ENCODE measurements around the gene RCAN3. TPM values are rescaled to one million over a fixed set of nuclear protein-coding genes. Genes with fewer than 3 reads are reported as not detected.
"Not testable (repeated sequence)": the region's sequence is repeated elsewhere in the genome, so short reads cannot be mapped to it uniquely, and the experiment has no call there.

Gene RCAN3
- total RNA-seq, 1 donor from 2014 or later = 24.9 TPM

DNA sequence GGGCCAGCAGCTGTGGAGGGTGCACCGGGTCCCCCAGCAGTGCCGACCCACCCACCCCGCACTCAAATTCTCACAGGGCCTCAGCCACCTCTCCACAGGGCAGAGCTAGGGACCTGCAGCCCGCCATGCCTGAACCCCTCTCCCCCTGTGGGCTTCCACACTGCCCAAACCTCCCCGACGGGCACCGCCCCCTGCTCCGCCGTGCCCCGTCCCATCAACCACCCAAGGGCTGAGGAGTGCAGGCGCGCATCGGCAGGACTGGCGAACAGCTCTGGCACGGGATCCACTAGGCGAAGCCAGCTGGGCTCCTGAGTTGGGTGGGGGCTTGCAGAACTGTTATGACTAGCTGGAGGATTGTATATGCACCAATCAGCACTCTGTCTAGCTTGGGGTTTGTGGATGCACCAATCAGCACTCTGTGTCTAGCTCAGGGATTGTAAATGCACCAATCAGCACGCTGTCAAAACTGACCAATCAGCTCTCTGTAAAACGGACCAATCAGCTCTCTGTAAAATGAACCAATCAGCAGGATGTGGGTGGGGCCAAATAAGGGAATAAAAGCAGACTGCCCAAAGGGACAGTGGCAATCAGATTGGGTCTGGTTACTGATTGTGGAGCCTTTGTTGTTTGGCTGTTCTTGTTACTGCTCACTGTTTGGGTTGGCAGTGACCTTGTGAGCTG lies 12.4 kb upstream of the RCAN3 start:
- Mint-ChIP-seq H3K36me3 (ENCODE audit: low read depth, unreplicated experiment) (no peaks in the 10 kb centered on the region), H3K27ac (ENCODE audit: unreplicated experiment) (no peak overlapping the region), H3K4me3 (ENCODE audit: unreplicated experiment) (no peak overlapping the region), H3K27me3 (ENCODE audit: unreplicated experiment) (no peaks in the 10 kb centered on the region), H3K9me3 (ENCODE audit: unreplicated experiment) (no peaks in the 10 kb centered on the region), H3K4me1 (ENCODE audit: unreplicated experiment) (peaks cover 10% of the 10 kb centered on the region)
- TF ChIP-seq, protein P1, sequence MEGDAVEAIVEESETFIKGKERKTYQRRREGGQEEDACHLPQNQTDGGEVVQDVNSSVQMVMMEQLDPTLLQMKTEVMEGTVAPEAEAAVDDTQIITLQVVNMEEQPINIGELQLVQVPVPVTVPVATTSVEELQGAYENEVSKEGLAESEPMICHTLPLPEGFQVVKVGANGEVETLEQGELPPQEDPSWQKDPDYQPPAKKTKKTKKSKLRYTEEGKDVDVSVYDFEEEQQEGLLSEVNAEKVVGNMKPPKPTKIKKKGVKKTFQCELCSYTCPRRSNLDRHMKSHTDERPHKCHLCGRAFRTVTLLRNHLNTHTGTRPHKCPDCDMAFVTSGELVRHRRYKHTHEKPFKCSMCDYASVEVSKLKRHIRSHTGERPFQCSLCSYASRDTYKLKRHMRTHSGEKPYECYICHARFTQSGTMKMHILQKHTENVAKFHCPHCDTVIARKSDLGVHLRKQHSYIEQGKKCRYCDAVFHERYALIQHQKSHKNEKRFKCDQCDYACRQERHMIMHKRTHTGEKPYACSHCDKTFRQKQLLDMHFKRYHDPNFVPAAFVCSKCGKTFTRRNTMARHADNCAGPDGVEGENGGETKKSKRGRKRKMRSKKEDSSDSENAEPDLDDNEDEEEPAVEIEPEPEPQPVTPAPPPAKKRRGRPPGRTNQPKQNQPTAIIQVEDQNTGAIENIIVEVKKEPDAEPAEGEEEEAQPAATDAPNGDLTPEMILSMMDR (IDR thresholded peaks at IDR 0.05; ENCODE audit: unreplicated experiment) = no peak
- no peak for DNase-seq (ENCODE audit: low spot score)

- TF ChIP-seq, protein P1 (IDR thresholded peaks at IDR 0.05; ENCODE audit: unreplicated experiment) = no peak
- H3K27ac Mint-ChIP-seq (ENCODE audit: unreplicated experiment) = no peak overlapping the region
- H3K4me3 Mint-ChIP-seq (ENCODE audit: unreplicated experiment) = no peak overlapping the region
- H3K9me3 Mint-ChIP-seq (ENCODE audit: unreplicated experiment) = no peaks in the 10 kb centered on the region
- H3K36me3 Mint-ChIP-seq (ENCODE audit: low read depth, unreplicated experiment) = no peaks in the 10 kb centered on the region
- peaks cover 4% of the 10 kb centered on the region for H3K4me1 Mint-ChIP-seq (ENCODE audit: unreplicated experiment)
- no peaks in the 10 kb centered on the region for H3K27me3 Mint-ChIP-seq (ENCODE audit: unreplicated experiment)
- DNase-seq (ENCODE audit: low spot score) = no peak
Observed at GRCh38 chr1:24491577-24492360, 10.9 kb upstream of the RCAN3 start.

GRCh38 chr1:24492935-24493334 lies 9.7 kb upstream of the RCAN3 start:
- not testable (repeated sequence) for H3K27me3 Mint-ChIP-seq (ENCODE audit: unreplicated experiment); H3K36me3 Mint-ChIP-seq (ENCODE audit: low read depth, unreplicated experiment); H3K4me1 Mint-ChIP-seq (ENCODE audit: unreplicated experiment)

GRCh38 chr1:24493785-24494184 lies 8.9 kb upstream of the RCAN3 start:
- no peak overlapping the region for H3K27ac Mint-ChIP-seq (ENCODE audit: unreplicated experiment)
- no peak overlapping the region for H3K4me3 Mint-ChIP-seq (ENCODE audit: unreplicated experiment)
- H3K4me1 Mint-ChIP-seq (ENCODE audit: unreplicated experiment) = no peaks in the 10 kb centered on the region
- DNase-seq (ENCODE audit: low spot score) = no peak
- TF ChIP-seq, protein P1 (IDR thresholded peaks at IDR 0.05; ENCODE audit: unreplicated experiment) = no peak
- H3K27me3 Mint-ChIP-seq (ENCODE audit: unreplicated experiment) = no peaks in the 10 kb centered on the region
- H3K9me3 Mint-ChIP-seq (ENCODE audit: unreplicated experiment) = no peaks in the 10 kb centered on the region
- no peaks in the 10 kb centered on the region for H3K36me3 Mint-ChIP-seq (ENCODE audit: low read depth, unreplicated experiment)

More at GRCh38 chr1:24492935-24493334, 9.7 kb upstream of the RCAN3 start:
- not testable (repeated sequence) for H3K4me3 Mint-ChIP-seq (ENCODE audit: unreplicated experiment); H3K27ac Mint-ChIP-seq (ENCODE audit: unreplicated experiment); DNase-seq (ENCODE audit: low spot score); H3K9me3 Mint-ChIP-seq (ENCODE audit: unreplicated experiment)

GRCh38 chr1:24498589-24498988 lies 4.0 kb upstream of the RCAN3 start:
- DNase-seq (ENCODE audit: low spot score) = no peak
- Mint-ChIP-seq H3K36me3 (ENCODE audit: low read depth, unreplicated experiment) (peaks cover 7% of the 10 kb centered on the region), H3K9me3 (ENCODE audit: unreplicated experiment) (no peaks in the 10 kb centered on the region), H3K27me3 (ENCODE audit: unreplicated experiment) (peaks cover 7% of the 10 kb centered on the region), H3K27ac (ENCODE audit: unreplicated experiment) (no peak overlapping the region), H3K4me1 (ENCODE audit: unreplicated experiment) (peaks cover 15% of the 10 kb centered on the region), H3K4me3 (ENCODE audit: unreplicated experiment) (no peak overlapping the region)
- TF ChIP-seq, protein P1 (IDR thresholded peaks at IDR 0.05; ENCODE audit: unreplicated experiment) = no peak

All from endothelial cell (in vitro differentiated cells).